Omental fat pad (tissue), 4 donors: Measurements from ENCODE around the gene MEGF8. TPM values are rescaled to one million over a fixed set of nuclear protein-coding genes. Genes with fewer than 3 reads are reported as not detected.

ENCODE experiments used
- ATAC-seq: fragments of 150-250 bp; one replicate; pipeline ENCODE4 v1.9.1; 2016; ENCODE audit warnings: mild to moderate bottlenecking, moderate library complexity; ENCODE audit not compliant: low FRiP score
- DNase-seq: peaks from one replicate; pipeline ENCODE4 v3.0.0-alpha.2; 2019; ENCODE audit warnings: low spot score
- total RNA-seq, 4 donors: library from RNA; depleted of rRNA; stranded (reverse); fragments of >200 nt; gene quantifications; one replicate each; pipeline ENCODE4 v1.1.0, GENCODE V29; 2016
- TF ChIP-seq, protein P1 (sequence below), 3 donors: fragments of 450-650 bp; IDR thresholded peaks; one replicate each; pipeline ENCODE4 v1.5.1; 2016 to 2017; ENCODE audit warnings: antibody characterized with exemption in 3 of 3, mild to moderate bottlenecking in 3 of 3, moderate library complexity in 2 of 3

Gene MEGF8
- total RNA-seq, 4 donors from 2014 or later = 15.3 to 20.5 (median 18.4) TPM

DNA sequence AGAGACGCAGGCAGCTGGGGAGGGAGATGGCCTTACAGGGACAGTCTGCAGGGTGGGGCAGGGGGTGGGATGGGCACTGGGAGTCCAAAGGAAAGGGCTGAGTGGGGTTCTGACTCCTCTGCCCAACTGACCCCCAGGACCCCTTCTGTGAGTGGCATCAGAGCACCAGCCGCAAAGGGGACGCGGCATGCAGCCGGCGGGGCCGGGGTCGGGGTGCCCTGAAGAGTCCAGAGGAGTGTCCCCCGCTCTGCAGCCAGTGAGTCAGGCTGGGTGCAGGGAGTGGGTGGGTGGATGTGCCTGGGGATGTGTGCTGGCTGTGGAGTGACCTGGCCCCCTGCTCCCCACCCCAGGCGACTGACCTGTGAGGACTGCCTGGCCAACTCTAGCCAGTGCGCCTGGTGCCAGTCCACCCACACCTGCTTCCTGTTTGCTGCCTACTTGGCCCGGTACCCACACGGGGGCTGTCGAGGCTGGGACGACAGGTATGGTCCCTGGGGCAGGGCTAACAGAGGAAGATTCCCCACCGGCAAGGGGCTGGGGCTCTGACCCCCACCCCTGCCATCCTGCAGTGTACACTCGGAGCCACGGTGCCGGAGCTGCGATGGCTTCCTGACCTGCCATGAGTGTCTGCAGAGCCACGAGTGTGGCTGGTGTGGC, 25.8 kb downstream of the MEGF8 start:
- no peak for ATAC-seq
- DNase-seq = no peak
- TF ChIP-seq, protein P1, sequence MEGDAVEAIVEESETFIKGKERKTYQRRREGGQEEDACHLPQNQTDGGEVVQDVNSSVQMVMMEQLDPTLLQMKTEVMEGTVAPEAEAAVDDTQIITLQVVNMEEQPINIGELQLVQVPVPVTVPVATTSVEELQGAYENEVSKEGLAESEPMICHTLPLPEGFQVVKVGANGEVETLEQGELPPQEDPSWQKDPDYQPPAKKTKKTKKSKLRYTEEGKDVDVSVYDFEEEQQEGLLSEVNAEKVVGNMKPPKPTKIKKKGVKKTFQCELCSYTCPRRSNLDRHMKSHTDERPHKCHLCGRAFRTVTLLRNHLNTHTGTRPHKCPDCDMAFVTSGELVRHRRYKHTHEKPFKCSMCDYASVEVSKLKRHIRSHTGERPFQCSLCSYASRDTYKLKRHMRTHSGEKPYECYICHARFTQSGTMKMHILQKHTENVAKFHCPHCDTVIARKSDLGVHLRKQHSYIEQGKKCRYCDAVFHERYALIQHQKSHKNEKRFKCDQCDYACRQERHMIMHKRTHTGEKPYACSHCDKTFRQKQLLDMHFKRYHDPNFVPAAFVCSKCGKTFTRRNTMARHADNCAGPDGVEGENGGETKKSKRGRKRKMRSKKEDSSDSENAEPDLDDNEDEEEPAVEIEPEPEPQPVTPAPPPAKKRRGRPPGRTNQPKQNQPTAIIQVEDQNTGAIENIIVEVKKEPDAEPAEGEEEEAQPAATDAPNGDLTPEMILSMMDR (IDR thresholded peaks at IDR 0.05) = no peak

- no peak for ATAC-seq
- DNase-seq = no peak
- TF ChIP-seq, protein P1 (IDR thresholded peaks at IDR 0.05) = no peak
Observed at GRCh38 chr19:42352301-42353259, 27.1 kb downstream of the MEGF8 start.

- no peak for ATAC-seq
- TF ChIP-seq, protein P1 (IDR thresholded peaks at IDR 0.05) = no peak
- DNase-seq = no peak
Observed at GRCh38 chr19:42353341-42354015, 28.0 kb downstream of the MEGF8 start.

GRCh38 chr19:42355896-42356295, 30.5 kb downstream of the MEGF8 start:
- TF ChIP-seq, protein P1 (IDR thresholded peaks at IDR 0.05) = no peak
- DNase-seq (no peak), ATAC-seq (no peak)

- no peak for DNase-seq
- TF ChIP-seq, protein P1 (IDR thresholded peaks at IDR 0.05) = no peak
- ATAC-seq = no peak
Observed at GRCh38 chr19:42356686-42357085, 31.3 kb downstream of the MEGF8 start.

DNA sequence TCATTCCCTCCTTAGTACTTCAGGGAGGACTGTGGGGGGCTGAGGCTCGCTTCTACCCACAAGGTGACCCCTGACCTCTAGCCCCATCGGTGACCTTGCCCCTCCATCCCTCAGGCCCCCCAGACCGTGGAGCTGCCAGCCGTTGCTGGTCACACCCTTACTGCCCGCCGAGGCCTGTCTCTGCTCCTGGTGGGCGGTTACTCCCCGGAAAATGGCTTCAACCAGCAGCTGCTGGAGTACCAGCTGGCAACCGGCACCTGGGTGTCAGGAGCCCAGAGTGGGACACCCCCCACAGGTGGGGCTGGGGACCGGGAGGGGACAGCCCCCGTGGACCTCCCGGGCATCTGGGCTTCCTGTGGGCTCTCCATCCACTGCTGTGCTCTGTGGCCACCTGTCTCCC, 31.9 kb downstream of the MEGF8 start:
- DNase-seq = no peak
- no peak for ATAC-seq
- TF ChIP-seq, protein P1 (IDR thresholded peaks at IDR 0.05) = no peak
